WTC11 (cell line): ENCODE results near the gene IGFBP7.

Experiments used
- CBFB ChIP-seq: sonication (generic); formaldehyde crosslinking; IDR thresholded peaks from 2 replicates; pipeline ENCODE4 v1.8.1; 2022; ENCODE audit warnings: mild to moderate bottlenecking, low read depth, missing genetic modification reagents
- E2F1 ChIP-seq: sonication (generic); formaldehyde crosslinking; IDR thresholded peaks from 2 replicates; pipeline ENCODE4 v1.8.0; 2022; ENCODE audit warnings: mild to moderate bottlenecking, missing genetic modification reagents
- ESRRA ChIP-seq: sonication (generic); formaldehyde crosslinking; IDR thresholded peaks from 2 replicates; pipeline ENCODE4 v1.8.1; 2022; ENCODE audit warnings: mild to moderate bottlenecking, missing genetic modification reagents, borderline replicate concordance
- IRF1 ChIP-seq: sonication (generic); formaldehyde crosslinking; IDR thresholded peaks from 2 replicates; pipeline ENCODE4 v1.8.0; 2023; ENCODE audit warnings: missing genetic modification reagents
- NFYB ChIP-seq: sonication (generic); formaldehyde crosslinking; conservative IDR thresholded peaks from 2 replicates; pipeline ENCODE4 v1.8.0; 2022; ENCODE audit warnings: low read depth, missing genetic modification reagents
- NR3C1 ChIP-seq: sonication (generic); formaldehyde crosslinking; conservative IDR thresholded peaks from 2 replicates; pipeline ENCODE4 v1.8.1; 2023; ENCODE audit warnings: low read depth, mild to moderate bottlenecking, missing genetic modification reagents
- TP53 ChIP-seq: sonication (generic); formaldehyde crosslinking; IDR thresholded peaks from 2 replicates; pipeline ENCODE4 v1.8.1; 2023; ENCODE audit warnings: mild to moderate bottlenecking, missing genetic modification reagents
- TF ChIP-seq, protein P1 (sequence below): fragments of 200-600 bp; IDR thresholded peaks from 2 replicates; pipeline ENCODE4 v1.8.0; 2022; ENCODE audit warnings: antibody characterized with exemption
- TF ChIP-seq, protein P2 (sequence below): sonication (generic); formaldehyde crosslinking; IDR thresholded peaks from 2 replicates; pipeline ENCODE4 v1.8.1; 2023; ENCODE audit warnings: mild to moderate bottlenecking, missing genetic modification reagents, moderate library complexity

DNA sequence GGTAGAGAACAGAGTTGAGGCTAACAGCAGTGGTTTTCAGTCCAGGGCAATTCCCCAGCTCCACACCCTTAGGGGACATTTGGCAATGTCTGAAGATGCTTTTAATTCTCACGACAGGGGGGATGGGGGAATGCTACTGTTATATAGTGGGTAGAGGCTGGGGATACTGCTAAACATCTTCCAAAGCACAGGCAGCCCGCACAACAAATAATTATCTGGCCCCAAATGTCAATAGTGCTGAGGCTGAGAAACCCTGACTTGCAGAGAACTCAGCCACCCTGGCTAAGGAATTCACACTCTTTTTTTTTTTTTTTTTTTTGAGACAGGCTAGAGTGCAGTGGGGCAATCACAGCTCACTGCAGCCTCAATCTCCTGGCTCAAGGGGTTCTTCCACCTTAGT, 70.8 kb downstream of the IGFBP7 start:
- TF ChIP-seq E2F1 (CRISPR knock-in tag) (no peak), NR3C1 (CRISPR knock-in tag) (no peak), TP53 (CRISPR knock-in tag) (no peak), IRF1 (no peak), ESRRA (no peak), NFYB (CRISPR knock-in tag) (no peak), CBFB (CRISPR knock-in tag) (no peak)
- TF ChIP-seq, protein P1, sequence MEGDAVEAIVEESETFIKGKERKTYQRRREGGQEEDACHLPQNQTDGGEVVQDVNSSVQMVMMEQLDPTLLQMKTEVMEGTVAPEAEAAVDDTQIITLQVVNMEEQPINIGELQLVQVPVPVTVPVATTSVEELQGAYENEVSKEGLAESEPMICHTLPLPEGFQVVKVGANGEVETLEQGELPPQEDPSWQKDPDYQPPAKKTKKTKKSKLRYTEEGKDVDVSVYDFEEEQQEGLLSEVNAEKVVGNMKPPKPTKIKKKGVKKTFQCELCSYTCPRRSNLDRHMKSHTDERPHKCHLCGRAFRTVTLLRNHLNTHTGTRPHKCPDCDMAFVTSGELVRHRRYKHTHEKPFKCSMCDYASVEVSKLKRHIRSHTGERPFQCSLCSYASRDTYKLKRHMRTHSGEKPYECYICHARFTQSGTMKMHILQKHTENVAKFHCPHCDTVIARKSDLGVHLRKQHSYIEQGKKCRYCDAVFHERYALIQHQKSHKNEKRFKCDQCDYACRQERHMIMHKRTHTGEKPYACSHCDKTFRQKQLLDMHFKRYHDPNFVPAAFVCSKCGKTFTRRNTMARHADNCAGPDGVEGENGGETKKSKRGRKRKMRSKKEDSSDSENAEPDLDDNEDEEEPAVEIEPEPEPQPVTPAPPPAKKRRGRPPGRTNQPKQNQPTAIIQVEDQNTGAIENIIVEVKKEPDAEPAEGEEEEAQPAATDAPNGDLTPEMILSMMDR: no peak
- TF ChIP-seq, protein P2, sequence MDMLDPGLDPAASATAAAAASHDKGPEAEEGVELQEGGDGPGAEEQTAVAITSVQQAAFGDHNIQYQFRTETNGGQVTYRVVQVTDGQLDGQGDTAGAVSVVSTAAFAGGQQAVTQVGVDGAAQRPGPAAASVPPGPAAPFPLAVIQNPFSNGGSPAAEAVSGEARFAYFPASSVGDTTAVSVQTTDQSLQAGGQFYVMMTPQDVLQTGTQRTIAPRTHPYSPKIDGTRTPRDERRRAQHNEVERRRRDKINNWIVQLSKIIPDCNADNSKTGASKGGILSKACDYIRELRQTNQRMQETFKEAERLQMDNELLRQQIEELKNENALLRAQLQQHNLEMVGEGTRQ (CRISPR knock-in tag): no peak
